Neural cell (in vitro differentiated cells): Measurements from ENCODE around the gene UBE2V1. TPM values are rescaled to one million over a fixed set of nuclear protein-coding genes. Genes with fewer than 3 reads are reported as not detected.

Experiments
- polyA plus RNA-seq: library from polyadenylated mRNA; depleted of rRNA; stranded (reverse); fragments of >200 nt; gene quantifications from 2 replicates; pipeline ENCODE4 v1.2.3, GENCODE V29; 2014

Gene UBE2V1
- polyA plus RNA-seq, 1 donor from 2014 or later, result 34.4 TPM

Other genes with a start within 250 kb of the UBE2V1 start
- gene SPATA2, start 197.6 kb downstream of the UBE2V1 start, polyA plus RNA-seq, result 1.7 and 1.9 TPM in 2 replicates
- 109 and 129 TPM in 2 replicates for gene RNF114, start 176.8 kb downstream of the UBE2V1 start, polyA plus RNA-seq
- gene SNAI1, start 130.2 kb downstream of the UBE2V1 start, polyA plus RNA-seq, result 0.31 TPM in 1 of 2 replicates, not detected in the other
- gene PEDS1, start 40.6 kb upstream of the UBE2V1 start, polyA plus RNA-seq, result 10.0 and 16.5 TPM in 2 replicates
- 0.59 and 0.94 TPM in 2 replicates for gene CEBPB, start 77.7 kb upstream of the UBE2V1 start, polyA plus RNA-seq